Measurements from ENCODE around the gene RFC5. TPM values are rescaled to one million over a fixed set of nuclear protein-coding genes. Genes with fewer than 3 reads are reported as not detected.

Gene RFC5
- total RNA-seq, 2 donors from 2014 or later, result 4.0 to 5.8 TPM

GRCh38 chr12:118050972-118051910 lies 34.7 kb downstream of the RFC5 start:
- Histone ChIP-seq H3K27ac (peak overlapping the region; percentile 50 to 86), H3K4me1 (peaks cover 0 to 39% of the 10 kb centered on the region in 2 donors), H3K36me3 (peaks cover 13% of the 10 kb centered on the region)

DNA sequence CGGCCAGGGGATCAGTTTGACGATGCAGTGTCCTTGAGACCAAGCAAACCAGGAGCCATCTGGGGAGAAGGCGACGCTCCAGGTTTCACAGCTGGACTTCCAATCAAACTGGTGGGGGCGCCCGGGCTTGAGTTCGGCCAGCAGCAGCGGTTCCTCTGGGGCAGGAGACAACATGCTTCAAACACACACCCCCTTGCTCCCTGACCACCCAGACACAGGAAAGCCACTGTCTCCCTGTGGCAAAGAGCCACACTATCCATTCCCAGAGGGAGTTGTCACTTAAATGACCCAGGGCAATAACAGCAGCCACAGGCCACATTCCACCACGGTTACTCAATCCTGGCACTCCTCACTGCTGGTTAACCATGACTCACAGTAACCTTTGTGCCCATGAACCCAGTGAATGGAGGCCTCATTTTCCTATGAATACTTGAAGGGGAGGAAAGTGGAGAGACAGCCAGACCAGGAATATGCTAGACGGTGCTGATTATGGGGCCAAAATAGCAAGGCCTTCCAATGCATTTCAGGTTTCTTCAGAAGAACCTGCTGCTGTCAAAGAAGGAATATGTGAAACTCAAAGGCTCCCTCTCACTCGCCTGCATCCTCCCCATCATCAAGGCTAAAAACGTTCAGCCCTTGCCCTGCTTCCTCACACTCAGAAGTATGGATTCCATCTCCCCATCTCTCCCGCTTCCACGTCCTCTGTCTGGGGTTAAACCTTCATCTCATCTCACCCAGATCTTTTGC lies 36.0 kb downstream of the RFC5 start:
- Histone ChIP-seq H3K27ac (peak overlapping the region; percentile 50 to 86), H3K4me3 (no peak overlapping the region), H3K36me3 (peaks cover 13% of the 10 kb centered on the region), H3K9me3 (no peaks in the 10 kb centered on the region), H3K27me3 (no peaks in the 10 kb centered on the region), H3K4me1 (peaks cover 0 to 50% of the 10 kb centered on the region in 2 donors)
- no peak for TF ChIP-seq CTCF (IDR thresholded peaks at IDR 0.05)
- DNase-seq (ENCODE audit: low spot score), result peak; percentile 91

More at GRCh38 chr12:118050972-118051910, 34.7 kb downstream of the RFC5 start:
- DNase-seq (ENCODE audit: low spot score), result no peak
- no peak for TF ChIP-seq CTCF (IDR thresholded peaks at IDR 0.05)
- Histone ChIP-seq H3K9me3 (no peaks in the 10 kb centered on the region), H3K4me3 (no peak overlapping the region), H3K27me3 (no peaks in the 10 kb centered on the region)

DNA sequence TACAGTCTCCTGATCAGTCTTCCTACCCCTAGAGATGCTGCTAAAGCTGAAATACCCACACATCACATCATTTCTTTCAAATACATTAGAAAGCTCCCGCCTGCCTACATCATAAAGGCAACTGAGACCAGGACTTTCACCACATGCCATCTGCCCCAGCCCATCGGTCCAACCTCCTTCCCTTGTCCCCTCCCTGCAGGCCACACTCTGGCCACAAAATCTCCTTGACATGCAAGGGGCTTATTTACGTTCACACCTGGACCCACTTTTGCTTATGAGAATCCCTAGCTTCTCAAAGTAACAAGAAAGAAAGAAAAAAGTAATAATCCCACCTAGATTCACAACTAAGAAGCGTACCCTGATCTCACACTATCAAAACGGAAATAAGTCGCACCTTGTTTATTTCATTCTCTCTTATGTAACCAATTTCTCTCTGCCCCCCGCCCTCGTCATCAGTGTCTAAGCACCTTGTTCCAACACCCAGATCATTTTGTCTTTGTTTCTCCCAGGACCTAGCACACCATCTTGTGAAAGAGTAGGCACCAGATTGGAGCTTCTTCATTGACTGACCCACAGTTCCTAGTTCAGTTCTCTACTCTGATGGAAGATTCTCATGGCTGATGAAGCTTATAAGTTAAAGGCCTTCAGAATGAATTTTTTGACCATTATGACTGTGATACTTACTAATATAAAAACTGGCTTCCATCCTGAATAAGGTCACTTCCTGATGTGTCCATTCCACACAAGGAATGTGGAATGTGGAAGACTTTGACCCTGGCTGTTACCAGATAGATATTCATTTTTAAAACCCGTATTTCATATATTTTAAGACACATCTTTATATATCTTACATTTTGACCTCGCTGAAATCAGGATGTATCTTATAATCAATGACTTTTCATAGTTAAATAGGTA lies 36.8 kb downstream of the RFC5 start:
- Histone ChIP-seq H3K27me3 (no peaks in the 10 kb centered on the region), H3K27ac (peak overlapping the region; percentile 50 to 86), H3K4me1 (peaks cover 0 to 50% of the 10 kb centered on the region in 2 donors), H3K36me3 (peaks cover 13% of the 10 kb centered on the region), H3K4me3 (no peak overlapping the region), H3K9me3 (no peaks in the 10 kb centered on the region)
- no peak for DNase-seq (ENCODE audit: low spot score)
- TF ChIP-seq CTCF (IDR thresholded peaks at IDR 0.05), result no peak

DNA sequence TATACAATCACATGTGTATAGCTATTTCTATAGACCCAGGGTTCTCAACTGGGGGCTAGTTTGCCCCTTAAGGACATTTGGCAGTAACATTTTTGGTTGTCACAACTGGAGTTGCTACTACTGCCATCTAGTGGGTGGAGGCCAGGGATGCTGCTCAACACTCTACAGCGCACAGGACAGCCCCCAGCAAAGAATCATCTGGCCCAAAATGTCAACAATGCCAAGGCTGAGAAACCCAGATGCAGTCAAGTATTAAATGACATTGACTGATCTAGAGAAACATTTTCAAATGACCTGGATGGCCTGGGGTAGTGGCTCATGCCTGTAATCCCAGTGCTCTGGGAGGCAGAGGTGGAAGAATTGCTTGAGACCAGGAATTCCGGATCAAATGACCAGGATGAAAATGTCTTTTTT lies 38.6 kb downstream of the RFC5 start:
- peaks cover 13% of the 10 kb centered on the region for H3K36me3 ChIP-seq
- H3K27me3 ChIP-seq, result no peaks in the 10 kb centered on the region
- peak in 1 of 2 donors; percentile 57 for TF ChIP-seq CTCF (IDR thresholded peaks at IDR 0.05)
- no peak overlapping the region for H3K4me3 ChIP-seq
- peak overlapping the region in 1 of 2 donors; percentile 55 for H3K27ac ChIP-seq
- peaks cover 0 to 65% of the 10 kb centered on the region in 2 donors for H3K4me1 ChIP-seq
- H3K9me3 ChIP-seq, result no peaks in the 10 kb centered on the region
- no peak for DNase-seq (ENCODE audit: low spot score)
